ENCODE data around the gene CFAP141.
"Not testable (repeated sequence)": the region's sequence is repeated elsewhere in the genome, so short reads cannot be mapped to it uniquely, and the experiment has no call there.

CFAP141 gene

DNA sequence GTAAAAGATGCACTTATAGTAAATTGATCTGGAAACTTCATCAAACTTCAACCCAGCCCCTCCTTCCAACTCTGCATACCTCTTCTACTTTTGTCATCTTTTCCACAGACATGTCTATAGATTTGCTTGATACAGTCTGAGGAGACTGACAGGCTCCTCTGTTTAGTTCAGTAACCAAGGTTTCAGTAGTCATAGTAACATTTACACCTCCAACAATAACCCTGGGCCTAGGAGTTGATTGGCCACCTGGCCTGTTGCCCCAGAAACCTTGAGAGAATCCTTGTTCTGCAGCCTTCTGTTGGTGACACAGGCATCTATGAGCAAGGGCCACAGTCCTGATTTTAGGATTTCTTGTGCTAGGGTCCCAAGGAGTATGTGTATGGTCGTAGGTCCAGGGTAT lies at the start of gene CFAP141:
Gene CFAP141 (minus strand): TSS at position 138 of the 400 bp plus-strand sequence. CDS start 26 bp downstream, at position 112.
- DNase-seq (ENCODE audit: low read depth, low spot score): no peak

DNA sequence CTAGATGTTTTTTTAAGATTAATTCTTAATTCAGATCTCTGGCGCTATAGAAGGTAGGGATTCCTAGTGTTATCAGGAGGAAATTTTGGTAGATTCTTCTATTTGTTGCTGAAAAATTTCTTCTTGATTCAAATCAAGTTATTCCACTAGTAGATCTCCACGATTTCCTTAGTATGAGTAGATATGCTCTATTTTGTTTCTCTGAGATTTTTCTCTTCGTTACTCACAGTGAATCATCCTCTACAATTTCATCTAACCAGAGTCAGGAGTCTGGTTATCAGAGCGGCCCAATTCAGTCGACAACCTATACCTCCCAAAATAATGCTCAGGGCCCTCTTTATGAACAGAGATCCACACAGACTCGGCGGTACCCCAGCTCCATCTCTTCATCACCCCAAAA lies 47.5 kb upstream of the CFAP141 start:
- no peak for DNase-seq (ENCODE audit: low read depth, low spot score)

- no peak for DNase-seq (ENCODE audit: low read depth, low spot score)
Measured at GRCh38 chr1:154241703-154242351, 35.7 kb upstream of the CFAP141 start.

DNA sequence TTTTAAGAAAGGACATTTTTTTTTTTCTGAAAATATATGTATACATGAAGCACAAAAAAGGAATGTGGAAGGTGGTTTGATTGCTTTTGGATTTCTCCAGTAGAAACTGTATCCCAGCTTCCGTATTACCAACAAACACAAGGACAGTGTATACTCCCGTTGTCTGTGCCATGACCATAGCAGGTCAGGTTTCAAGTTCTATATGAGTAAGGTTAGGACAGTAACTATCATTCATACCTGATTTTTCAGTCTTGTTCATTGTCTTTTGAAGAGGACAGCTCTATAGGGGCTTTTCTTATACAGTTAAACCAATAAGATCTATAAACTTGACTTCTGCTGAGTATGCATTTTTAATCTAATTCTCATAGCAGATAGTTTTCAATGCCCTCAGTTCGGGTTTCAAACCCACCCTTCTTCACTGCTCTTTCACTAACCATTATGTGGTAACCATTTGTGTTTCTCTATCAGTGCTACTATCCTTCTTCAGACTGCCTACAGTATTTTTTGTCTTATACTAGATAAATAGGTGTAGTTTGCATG lies 34.2 kb upstream of the CFAP141 start:
- DNase-seq (ENCODE audit: low read depth, low spot score): no peak

DNA sequence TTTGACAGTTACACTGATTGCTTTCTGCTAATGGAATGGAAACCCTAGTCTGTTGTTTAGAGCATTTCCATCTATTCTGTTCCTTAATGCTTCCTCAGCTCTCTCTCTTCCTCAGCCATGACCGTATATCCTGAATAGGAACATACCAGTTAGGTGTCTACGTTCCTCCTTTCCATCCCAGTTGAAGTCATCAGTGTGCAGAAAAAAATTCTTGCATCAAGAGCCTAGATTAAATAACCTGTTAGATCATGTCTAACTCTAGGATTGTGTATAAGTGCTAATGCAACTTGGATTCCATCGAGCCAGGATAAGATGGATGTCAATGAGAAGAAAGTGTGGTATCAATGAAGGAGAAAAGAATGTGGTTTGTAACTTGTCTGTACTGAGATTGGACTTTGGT lies 33.4 kb upstream of the CFAP141 start:
- no peak for DNase-seq (ENCODE audit: low read depth, low spot score)

- DNase-seq (ENCODE audit: low read depth, low spot score): no peak
Measured at GRCh38 chr1:154237880-154238506, 31.9 kb upstream of the CFAP141 start.

GRCh38 chr1:154237435-154237834 lies 31.3 kb upstream of the CFAP141 start:
- DNase-seq (ENCODE audit: low read depth, low spot score): no peak

DNA sequence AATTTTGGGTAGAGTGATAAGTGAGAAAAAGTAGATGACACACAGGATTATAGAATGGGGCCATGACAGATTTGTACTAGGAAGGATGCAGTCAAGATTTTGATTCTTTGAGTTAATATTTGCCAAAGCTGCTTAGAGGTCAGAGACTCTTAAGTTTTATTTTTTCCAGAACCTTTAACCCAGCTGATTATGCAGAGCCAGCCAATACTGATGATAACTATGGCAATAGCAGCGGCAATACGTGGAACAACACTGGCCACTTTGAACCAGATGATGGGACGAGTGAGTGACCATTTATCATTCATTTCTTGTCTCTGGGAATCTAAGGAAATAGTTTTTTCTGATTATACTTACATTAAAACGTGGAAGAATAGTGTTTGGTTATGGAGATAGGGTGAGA lies 30.7 kb upstream of the CFAP141 start:
- no peak for DNase-seq (ENCODE audit: low read depth, low spot score)

- not testable (repeated sequence) for DNase-seq (ENCODE audit: low read depth, low spot score)
Measured at GRCh38 chr1:154233127-154233526, 27.0 kb upstream of the CFAP141 start.

DNA sequence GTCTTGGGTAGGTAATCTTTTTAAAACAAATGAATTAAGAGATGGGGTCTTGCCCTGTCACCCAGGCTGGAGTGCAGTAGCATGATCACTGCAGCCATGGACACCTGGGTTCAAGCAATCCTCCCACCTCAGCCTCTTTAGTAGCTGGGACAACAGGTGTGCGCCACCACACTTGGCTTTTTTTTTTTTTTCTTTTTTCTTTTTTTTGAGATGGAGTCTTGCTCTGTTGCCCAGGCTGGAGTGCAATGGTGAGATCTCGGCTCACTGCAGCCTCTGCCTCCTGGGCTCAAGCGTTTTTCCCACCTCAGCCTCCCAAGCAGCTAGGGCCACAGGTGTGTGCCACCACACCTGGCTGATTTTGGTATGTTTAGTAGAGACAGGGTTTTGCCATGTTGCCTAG lies 25.0 kb upstream of the CFAP141 start:
- not testable (repeated sequence) for DNase-seq (ENCODE audit: low read depth, low spot score)

DNA sequence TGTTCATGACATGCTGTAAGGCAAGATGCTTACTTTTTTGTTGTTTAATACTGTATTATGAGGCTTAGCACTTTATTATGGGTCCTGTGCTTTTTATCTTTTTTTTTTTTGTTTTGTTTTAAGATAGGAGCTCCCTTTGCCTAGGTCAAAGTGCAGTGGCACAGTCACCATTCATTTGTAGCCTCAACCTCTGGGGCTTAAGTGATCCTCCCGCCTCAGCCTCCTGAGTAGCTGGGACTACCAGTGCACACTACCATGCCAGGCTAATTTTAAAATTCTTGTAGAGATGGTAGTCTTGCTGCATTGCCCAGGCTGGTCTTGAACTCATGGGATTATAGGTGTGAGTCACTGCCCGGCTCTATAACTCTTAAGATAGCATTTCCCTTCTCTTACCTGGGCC lies 19.2 kb upstream of the CFAP141 start:
- DNase-seq (ENCODE audit: low read depth, low spot score): no peak

DNA sequence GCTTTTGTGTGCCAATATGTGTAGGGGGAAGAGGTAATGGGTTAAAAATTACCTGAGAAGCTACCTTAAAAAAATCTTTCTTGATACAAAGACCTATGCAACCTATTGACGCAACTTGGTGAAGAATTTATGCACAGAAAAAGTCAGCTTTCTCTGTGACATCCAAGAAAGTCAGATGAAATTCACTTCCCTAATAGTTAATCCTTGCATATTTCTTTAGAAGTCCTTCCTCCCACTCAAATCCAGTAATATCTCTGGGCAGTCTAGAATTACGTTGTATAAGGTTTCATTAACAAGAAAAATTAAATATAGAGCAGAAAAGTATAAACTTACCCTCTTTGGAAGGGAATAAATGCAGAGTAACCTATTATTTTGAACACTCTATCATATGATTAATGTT lies 17.5 kb upstream of the CFAP141 start:
- DNase-seq (ENCODE audit: low read depth, low spot score): no peak

DNA sequence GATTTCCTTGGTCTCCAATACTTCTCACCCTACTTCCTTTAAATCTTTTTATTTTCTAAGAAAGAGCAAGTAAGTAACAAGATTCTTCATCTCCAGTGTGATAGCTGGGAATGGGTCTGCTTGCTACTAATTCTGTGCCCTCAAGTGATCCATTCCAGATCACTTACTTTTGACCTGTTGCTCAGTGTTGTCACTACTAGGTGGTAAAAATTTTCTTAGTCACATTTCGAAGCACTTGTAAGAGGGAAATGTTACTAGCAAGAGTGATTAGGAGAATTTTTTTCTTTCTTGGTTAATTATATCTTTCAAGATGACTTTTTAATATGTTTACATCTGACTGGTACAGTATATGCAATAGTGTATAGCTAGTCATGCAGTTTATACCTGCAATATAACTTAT lies 16.8 kb upstream of the CFAP141 start:
- DNase-seq (ENCODE audit: low read depth, low spot score): no peak

- DNase-seq (ENCODE audit: low read depth, low spot score): no peak
Measured at GRCh38 chr1:154222518-154222917, 16.4 kb upstream of the CFAP141 start.

DNA sequence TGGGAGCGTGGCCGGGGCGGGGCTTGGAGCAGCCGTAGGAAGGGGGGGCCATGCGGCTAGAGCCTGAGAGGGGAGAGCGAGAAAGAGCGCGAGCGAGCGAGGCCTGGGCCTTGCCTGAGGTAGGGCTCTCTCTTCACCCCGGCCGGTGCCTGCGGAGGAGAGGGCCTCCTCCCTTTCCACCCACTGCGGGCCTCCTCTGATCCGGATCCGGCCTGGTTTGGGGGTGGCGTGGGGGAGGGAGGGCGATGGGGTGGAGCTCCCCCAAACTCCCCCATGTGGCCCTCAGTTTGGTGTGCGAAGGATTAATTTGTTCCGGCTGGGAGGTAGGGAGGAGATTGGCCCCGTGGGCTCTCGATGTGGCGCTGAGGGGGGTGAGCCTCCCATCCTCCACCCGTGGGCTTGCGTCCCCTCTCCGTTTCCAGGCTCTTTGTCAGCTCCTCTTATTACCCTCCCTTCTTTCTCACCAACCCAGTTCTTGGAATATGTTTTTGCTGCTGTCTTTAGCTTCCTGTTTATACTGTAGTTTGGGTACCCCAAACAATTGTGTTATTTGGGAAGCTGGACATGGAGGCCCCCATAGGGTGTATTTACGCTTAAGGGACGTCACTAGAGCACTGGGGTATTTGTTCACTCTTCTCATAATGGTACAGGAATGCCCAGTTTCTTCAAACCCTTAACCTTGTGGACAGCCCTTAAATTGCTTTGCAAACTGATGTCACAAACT lies 15.3 kb upstream of the CFAP141 start:
- DNase-seq (ENCODE audit: low read depth, low spot score): peak; percentile 70

DNA sequence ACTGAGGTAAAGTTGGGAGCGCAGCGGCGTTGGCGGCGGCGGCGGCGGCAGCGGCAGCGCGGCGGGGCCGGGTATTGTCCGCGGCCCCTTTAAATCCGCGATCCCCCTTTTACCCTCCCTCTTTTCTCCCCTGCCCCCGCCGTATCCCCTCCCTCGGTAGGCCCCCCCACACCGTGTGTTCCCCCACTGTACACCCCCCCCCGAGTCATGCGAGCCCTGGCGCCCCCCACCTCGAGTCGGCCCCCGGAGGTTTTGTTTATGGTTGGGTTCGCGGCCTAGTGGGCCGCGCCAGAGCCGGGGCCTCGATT lies 14.8 kb upstream of the CFAP141 start:
- no peak for DNase-seq (ENCODE audit: low read depth, low spot score)

DNA sequence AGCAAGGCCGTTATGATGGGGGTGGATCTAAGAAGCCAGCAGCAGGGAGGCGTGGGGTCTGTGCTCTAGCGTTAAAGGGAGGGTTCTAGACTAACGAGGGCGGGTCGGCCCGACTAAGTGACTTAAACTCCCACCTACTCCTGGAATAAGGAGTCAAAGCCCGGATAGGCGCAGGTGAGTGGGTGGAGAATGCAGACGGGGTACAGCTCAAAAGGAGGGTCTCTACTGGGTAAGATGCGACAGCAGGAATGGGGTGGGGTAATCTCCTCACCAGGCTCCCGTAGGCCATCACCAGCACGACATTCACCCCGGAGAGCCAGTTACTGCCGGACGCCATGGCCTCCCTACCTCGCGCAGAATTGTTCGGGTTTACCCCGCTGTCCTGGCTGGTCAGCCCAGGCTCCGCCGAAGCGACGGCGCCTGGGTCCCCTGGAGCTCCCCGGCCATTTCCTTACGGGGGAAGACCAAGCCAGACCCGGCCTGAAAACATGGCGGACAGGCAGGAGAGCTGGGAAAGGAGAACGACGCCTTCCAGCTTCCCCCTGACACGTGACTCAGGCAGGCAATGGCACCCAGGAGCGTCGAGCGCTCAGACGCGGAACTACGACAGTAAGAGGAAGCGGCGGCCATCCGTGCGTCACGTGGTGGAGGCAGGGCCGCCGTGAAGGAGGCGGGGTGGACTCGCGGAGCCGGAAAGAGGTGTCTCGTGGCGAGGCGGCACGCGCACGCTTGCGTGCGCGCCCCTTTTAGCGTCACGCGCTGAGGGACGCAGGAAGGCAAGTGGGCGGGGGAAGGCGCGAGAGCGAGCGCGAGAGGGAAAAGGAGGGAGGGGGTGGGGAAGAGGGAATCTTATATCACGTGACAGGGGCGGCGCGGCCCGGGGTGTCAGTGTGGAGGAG lies 14.2 kb upstream of the CFAP141 start, which contains the start of gene UBAP2L:
Gene UBAP2L (plus strand): TSS at position 885 of the 899 bp plus-strand sequence. CDS start 4,169 bp downstream, outside the sequence.
- peak; percentile 100 for DNase-seq (ENCODE audit: low read depth, low spot score)

- no peak for DNase-seq (ENCODE audit: low read depth, low spot score)
Measured at GRCh38 chr1:154219541-154219940, 13.4 kb upstream of the CFAP141 start.

DNA sequence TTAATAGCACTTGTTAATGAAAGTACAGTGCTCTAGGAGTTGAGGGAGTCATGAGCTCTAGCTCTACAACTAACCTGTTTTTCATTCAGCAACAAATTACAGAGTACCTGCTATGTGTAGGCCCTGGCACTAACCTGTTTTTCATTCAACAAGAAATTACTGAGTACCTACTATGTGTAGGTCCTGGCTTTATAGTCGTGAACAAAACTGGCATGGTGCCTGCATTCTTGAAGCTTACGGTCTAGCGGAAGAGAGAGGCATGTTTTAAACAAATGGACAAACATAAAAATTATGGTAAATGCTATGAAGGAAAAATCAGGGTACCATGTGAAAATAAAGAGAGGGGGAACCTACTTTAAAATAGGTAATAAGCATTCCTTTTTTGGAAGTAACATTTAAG lies 12.4 kb upstream of the CFAP141 start:
- DNase-seq (ENCODE audit: low read depth, low spot score): no peak

DNA sequence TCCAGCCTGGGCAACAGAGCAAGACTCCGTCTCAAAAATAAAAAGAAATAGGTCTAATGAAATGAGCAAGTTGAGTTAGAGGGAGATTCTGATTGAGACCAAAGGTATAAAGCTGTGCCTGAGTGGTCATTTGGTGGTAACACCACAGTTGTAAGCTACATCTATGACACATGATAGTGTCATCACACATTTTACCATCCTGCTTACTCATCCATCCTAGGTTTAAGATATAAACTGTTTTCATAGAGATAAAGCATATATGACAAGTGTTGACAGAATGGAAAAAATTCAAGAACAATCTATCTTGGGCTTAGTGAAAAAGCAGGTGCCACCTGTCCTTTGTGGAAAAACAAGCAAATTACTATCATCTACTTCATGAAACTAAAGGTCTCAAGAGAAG lies 7.1 kb upstream of the CFAP141 start:
- DNase-seq (ENCODE audit: low read depth, low spot score): no peak

GRCh38 chr1:154212083-154212482 lies 6.0 kb upstream of the CFAP141 start:
- no peak for DNase-seq (ENCODE audit: low read depth, low spot score)
